ENCODE measurements around the gene STRN. TPM values are rescaled to one million over a fixed set of nuclear protein-coding genes. Genes with fewer than 3 reads are reported as not detected.

The STRN gene
- total RNA-seq, 1 donor from 2014 or later = 7.0 TPM

DNA sequence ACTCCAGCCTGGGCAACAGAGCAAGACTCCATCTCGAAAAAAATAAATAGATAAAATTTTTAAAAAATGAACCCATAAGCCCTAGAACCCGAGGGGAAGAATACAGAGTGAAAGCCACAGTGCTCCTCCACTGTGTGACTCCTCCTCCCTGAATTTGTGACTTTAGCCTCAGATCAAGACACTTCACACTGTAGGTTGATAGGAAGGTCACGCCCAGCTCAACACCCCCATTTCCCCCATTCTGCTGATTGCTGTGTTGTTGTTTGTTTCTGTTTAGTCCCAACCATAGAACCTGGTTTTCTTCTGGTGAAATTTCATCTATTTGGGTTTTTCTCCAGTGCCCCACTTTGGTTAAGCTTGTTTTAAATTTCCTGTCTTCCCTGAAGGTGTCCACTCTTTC lies 167.6 kb downstream of the STRN start:
- no peak for ATAC-seq
- no peak for DNase-seq (ENCODE audit: low spot score)

GRCh38 chr2:36797324-36798070 lies 168.8 kb downstream of the STRN start:
- DNase-seq (ENCODE audit: low spot score) = no peak
- ATAC-seq = no peak

Other genes with a start within 250 kb of the STRN start
- 7.7 TPM for gene HEATR5B, start 117.8 kb upstream of the STRN start, total RNA-seq
- gene GPATCH11, start 118.0 kb upstream of the STRN start, total RNA-seq = 3.0 TPM
- 10.7 TPM for gene EIF2AK2, start 190.4 kb upstream of the STRN start, total RNA-seq
- not detected for gene SULT6B1, start 222.1 kb upstream of the STRN start, total RNA-seq
- 19.3 TPM for gene CEBPZOS, start 230.0 kb upstream of the STRN start, total RNA-seq

Data from left lobe of liver (tissue), 2 donors.